SK-N-MC (cell line): ENCODE results near the gene CDC45.

Experiments used
- EZH2 ChIP-seq: fragments of 200-600 bp; sonication (generic); IDR thresholded peaks from one replicate; pipeline ENCODE4 v1.6.1; 2017; ENCODE audit warnings: antibody characterized with exemption
- POLR2AphosphoS5 ChIP-seq: IDR thresholded peaks from 2 replicates; pipeline ENCODE4 v1.6.1; 2012; ENCODE audit warnings: mild to moderate bottlenecking, low read depth, low read length, borderline replicate concordance

- TF ChIP-seq POLR2AphosphoS5 (no peak), EZH2 (no peak)
Measured at GRCh38 chr22:19503367-19503766, 23.6 kb downstream of the CDC45 start.
